HepG2 (cell line): ENCODE measurements around the gene TNXB. TPM values are rescaled to one million over a fixed set of nuclear protein-coding genes. Genes with fewer than 3 reads are reported as not detected.

Source experiments
- HDAC1 ChIP-seq: sonication (generic); formaldehyde crosslinking; IDR thresholded peaks from 2 replicates; pipeline ENCODE4 v1.5.1; 2020; ENCODE audit warnings: mild to moderate bottlenecking, missing genetic modification reagents
- HOXD1 ChIP-seq: sonication (generic); formaldehyde crosslinking; IDR thresholded peaks from 2 replicates; pipeline ENCODE4 v1.5.0; 2020; ENCODE audit warnings: missing genetic modification reagents
- PHF20 ChIP-seq: sonication (generic); formaldehyde crosslinking; IDR thresholded peaks from 2 replicates; pipeline ENCODE4 v1.5.0; 2020; ENCODE audit warnings: mild to moderate bottlenecking, missing genetic modification reagents
- PHF21A ChIP-seq: sonication (generic); formaldehyde crosslinking; IDR thresholded peaks from 2 replicates; pipeline ENCODE4 v1.5.0; 2020; ENCODE audit warnings: mild to moderate bottlenecking, missing genetic modification reagents
- POLR2G ChIP-seq: fragments of 200-400 bp; formaldehyde crosslinking; IDR thresholded peaks from 2 replicates; pipeline ENCODE4 v1.6.1; 2018; ENCODE audit warnings: mild to moderate bottlenecking, low read depth, low read length, moderate library complexity
- SALL1 ChIP-seq: sonication (generic); formaldehyde crosslinking; IDR thresholded peaks from 2 replicates; pipeline ENCODE4 v1.8.0; 2022; ENCODE audit warnings: mild to moderate bottlenecking, missing genetic modification reagents
- YEATS4 ChIP-seq: sonication (generic); formaldehyde crosslinking; IDR thresholded peaks from 2 replicates; pipeline ENCODE4 v1.4.0; 2020; ENCODE audit warnings: missing genetic modification reagents, borderline replicate concordance
- ZMYM4 ChIP-seq: sonication (generic); formaldehyde crosslinking; IDR thresholded peaks from 2 replicates; pipeline ENCODE4 v1.8.1; 2023; ENCODE audit warnings: mild to moderate bottlenecking, missing genetic modification reagents
- ZNF234 ChIP-seq: sonication (generic); formaldehyde crosslinking; conservative IDR thresholded peaks from 2 replicates; pipeline ENCODE4 v1.5.1; 2020; ENCODE audit warnings: mild to moderate bottlenecking, missing genetic modification reagents
- ZNF251 ChIP-seq: sonication (generic); formaldehyde crosslinking; IDR thresholded peaks from 2 replicates; pipeline ENCODE4 v1.9.0; 2021; ENCODE audit warnings: mild to moderate bottlenecking, missing genetic modification reagents
- ZNF292 ChIP-seq: sonication (generic); formaldehyde crosslinking; IDR thresholded peaks from 2 replicates; pipeline ENCODE4 v1.8.1; 2022; ENCODE audit warnings: mild to moderate bottlenecking, low read depth, missing genetic modification reagents, borderline replicate concordance
- ZNF501 ChIP-seq: sonication (generic); formaldehyde crosslinking; IDR thresholded peaks from 2 replicates; pipeline ENCODE4 v1.5.1; 2020; ENCODE audit warnings: mild to moderate bottlenecking, moderate library complexity, missing genetic modification reagents
- polyA plus RNA-seq, 8 experiments: library from polyadenylated mRNA; depleted of rRNA in 3 of 8; stranded (reverse) in 7 of 8; unstranded in 1 of 8; fragments of >200 nt; fragmentation: Illumina TruSeq in 4 of 8; extraction: Trizol in 4 of 8; gene quantifications; 2 replicates each; pipeline versions ENCODE4 v1.2.1 to v1.2.3, GENCODE V29; 2011 to 2016; ENCODE audit warnings: low read depth in 4 of 8, missing spikeins in 1 of 8, mixed read lengths in 1 of 8; ENCODE audit not compliant: insufficient read depth in 1 of 8
- total RNA-seq, 5 experiments: library from RNA; depleted of rRNA; stranded (reverse); fragments of >200 nt; fragmentation: Illumina TruSeq; extraction: Trizol; gene quantifications; 2 replicates each; pipeline ENCODE4 v1.2.3, GENCODE V29; 2016; ENCODE audit warnings: low read depth in 1 of 5
- TF ChIP-seq, protein P1 (sequence below): sonication (generic); formaldehyde crosslinking; IDR thresholded peaks from 2 replicates; pipeline ENCODE4 v1.4.0; 2020; ENCODE audit warnings: missing genetic modification reagents, mild to moderate bottlenecking, borderline replicate concordance
- TF ChIP-seq, protein P2 (sequence below): sonication (generic); formaldehyde crosslinking; IDR thresholded peaks from 2 replicates; pipeline ENCODE4 v1.8.0; 2022; ENCODE audit warnings: missing genetic modification reagents, mild to moderate bottlenecking, inconsistent platforms, borderline replicate concordance
- TF ChIP-seq, protein P3 (sequence below): sonication (generic); formaldehyde crosslinking; conservative IDR thresholded peaks from 2 replicates; pipeline ENCODE4 v1.4.0; 2020; ENCODE audit warnings: mild to moderate bottlenecking, missing genetic modification reagents, moderate library complexity
- TF ChIP-seq, protein P4 (sequence below): sonication (generic); formaldehyde crosslinking; IDR thresholded peaks from 2 replicates; pipeline ENCODE4 v1.4.0; 2020; ENCODE audit warnings: mild to moderate bottlenecking, missing genetic modification reagents

TNXB gene
- total and polyA plus RNA-seq, 2 of the 13 experiments (the other 11 are each of a cell fraction or from before 2014, with no cell fraction given), result 1.6 to 2.7 TPM

DNA sequence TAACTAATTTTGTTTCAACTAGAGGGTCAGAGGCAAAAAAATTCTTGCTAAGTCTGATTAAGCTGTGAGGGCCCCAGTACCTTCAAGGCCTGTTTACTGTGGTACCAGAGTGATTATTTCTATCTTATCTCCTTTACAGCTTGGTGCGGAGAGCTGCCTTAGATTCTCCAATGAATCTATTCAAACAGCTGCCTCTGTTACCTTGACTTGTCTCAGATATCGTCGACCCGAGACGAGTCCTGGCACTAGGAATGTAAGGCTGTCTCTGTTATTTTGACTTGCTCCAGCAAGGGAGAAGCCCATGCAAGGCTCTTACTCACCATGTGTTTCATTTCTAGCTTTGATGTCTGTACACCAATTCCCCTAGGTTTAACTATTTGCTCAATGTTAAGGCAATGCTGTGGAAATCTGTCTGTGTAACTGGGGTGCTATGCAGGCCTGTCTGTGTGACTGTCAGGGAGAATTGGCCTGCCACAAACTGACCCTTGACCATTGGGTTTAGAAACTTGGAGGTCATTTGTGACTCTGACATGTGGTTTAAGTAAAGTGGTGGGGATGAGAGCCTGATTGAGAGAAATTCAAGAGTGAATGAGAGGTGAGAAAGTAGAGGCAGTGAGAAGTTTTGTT lies 31.4 kb upstream of the TNXB start (continued):
- TF ChIP-seq, protein P1, sequence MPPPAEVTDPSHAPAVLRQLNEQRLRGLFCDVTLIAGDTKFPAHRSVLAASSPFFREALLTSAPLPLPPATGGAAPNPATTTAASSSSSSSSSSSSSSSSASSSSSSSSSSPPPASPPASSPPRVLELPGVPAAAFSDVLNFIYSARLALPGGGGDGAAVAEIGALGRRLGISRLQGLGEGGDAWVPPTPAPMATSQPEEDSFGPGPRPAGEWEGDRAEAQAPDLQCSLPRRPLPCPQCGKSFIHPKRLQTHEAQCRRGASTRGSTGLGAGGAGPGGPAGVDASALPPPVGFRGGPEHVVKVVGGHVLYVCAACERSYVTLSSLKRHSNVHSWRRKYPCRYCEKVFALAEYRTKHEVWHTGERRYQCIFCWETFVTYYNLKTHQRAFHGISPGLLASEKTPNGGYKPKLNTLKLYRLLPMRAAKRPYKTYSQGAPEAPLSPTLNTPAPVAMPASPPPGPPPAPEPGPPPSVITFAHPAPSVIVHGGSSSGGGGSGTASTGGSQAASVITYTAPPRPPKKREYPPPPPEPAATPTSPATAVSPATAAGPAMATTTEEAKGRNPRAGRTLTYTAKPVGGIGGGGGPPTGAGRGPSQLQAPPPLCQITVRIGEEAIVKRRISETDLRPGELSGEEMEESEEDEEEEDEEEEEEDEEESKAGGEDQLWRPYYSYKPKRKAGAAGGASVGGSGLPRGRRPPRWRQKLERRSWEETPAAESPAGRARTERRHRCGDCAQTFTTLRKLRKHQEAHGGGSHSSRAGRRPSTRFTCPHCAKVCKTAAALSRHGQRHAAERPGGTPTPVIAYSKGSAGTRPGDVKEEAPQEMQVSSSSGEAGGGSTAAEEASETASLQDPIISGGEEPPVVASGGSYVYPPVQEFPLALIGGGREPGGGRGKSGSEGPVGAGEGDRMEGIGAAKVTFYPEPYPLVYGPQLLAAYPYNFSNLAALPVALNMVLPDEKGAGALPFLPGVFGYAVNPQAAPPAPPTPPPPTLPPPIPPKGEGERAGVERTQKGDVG (CRISPR knock-in tag), result no peak
- TF ChIP-seq, protein P2, sequence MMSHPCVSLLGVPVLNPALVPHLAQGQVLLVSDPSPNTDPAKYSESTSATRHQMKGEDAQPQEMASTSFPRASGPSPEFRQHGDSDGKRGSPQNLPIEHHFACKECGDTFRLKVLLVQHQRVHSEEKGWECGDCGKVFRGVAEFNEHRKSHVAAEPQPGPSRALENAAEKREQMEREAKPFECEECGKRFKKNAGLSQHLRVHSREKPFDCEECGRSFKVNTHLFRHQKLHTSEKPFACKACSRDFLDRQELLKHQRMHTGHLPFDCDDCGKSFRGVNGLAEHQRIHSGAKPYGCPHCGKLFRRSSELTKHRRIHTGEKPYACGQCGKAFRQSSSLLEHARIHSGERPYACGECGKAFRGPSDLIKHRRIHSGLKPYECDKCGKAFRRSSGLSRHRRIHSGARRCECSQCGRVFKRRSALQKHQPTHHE, result no peak
- TF ChIP-seq PHF20 (no peak), SALL1 (CRISPR knock-in tag) (0 out of 2 replicates have a peak, but pooled peaks have one; percentile 10), HDAC1 (CRISPR knock-in tag) (peak; percentile 46), YEATS4 (CRISPR knock-in tag) (no peak), ZMYM4 (CRISPR knock-in tag) (0 out of 2 replicates have a peak, but pooled peaks have one; percentile 24), ZNF501 (CRISPR knock-in tag) (no peak), ZNF251 (no peak), POLR2G (no peak), ZNF234 (CRISPR knock-in tag) (no peak), PHF21A (CRISPR knock-in tag) (0 out of 2 replicates have a peak, but pooled peaks have one; percentile 17), ZNF292 (CRISPR knock-in tag) (no peak), HOXD1 (CRISPR knock-in tag) (no peak)
- TF ChIP-seq, protein P3, sequence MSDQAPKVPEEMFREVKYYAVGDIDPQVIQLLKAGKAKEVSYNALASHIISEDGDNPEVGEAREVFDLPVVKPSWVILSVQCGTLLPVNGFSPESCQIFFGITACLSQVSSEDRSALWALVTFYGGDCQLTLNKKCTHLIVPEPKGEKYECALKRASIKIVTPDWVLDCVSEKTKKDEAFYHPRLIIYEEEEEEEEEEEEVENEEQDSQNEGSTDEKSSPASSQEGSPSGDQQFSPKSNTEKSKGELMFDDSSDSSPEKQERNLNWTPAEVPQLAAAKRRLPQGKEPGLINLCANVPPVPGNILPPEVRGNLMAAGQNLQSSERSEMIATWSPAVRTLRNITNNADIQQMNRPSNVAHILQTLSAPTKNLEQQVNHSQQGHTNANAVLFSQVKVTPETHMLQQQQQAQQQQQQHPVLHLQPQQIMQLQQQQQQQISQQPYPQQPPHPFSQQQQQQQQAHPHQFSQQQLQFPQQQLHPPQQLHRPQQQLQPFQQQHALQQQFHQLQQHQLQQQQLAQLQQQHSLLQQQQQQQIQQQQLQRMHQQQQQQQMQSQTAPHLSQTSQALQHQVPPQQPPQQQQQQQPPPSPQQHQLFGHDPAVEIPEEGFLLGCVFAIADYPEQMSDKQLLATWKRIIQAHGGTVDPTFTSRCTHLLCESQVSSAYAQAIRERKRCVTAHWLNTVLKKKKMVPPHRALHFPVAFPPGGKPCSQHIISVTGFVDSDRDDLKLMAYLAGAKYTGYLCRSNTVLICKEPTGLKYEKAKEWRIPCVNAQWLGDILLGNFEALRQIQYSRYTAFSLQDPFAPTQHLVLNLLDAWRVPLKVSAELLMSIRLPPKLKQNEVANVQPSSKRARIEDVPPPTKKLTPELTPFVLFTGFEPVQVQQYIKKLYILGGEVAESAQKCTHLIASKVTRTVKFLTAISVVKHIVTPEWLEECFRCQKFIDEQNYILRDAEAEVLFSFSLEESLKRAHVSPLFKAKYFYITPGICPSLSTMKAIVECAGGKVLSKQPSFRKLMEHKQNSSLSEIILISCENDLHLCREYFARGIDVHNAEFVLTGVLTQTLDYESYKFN (CRISPR knock-in tag), result 0 out of 2 replicates have a peak, but pooled peaks have one; percentile 19
- TF ChIP-seq, protein P4, sequence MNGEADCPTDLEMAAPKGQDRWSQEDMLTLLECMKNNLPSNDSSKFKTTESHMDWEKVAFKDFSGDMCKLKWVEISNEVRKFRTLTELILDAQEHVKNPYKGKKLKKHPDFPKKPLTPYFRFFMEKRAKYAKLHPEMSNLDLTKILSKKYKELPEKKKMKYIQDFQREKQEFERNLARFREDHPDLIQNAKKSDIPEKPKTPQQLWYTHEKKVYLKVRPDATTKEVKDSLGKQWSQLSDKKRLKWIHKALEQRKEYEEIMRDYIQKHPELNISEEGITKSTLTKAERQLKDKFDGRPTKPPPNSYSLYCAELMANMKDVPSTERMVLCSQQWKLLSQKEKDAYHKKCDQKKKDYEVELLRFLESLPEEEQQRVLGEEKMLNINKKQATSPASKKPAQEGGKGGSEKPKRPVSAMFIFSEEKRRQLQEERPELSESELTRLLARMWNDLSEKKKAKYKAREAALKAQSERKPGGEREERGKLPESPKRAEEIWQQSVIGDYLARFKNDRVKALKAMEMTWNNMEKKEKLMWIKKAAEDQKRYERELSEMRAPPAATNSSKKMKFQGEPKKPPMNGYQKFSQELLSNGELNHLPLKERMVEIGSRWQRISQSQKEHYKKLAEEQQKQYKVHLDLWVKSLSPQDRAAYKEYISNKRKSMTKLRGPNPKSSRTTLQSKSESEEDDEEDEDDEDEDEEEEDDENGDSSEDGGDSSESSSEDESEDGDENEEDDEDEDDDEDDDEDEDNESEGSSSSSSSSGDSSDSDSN, result no peak
